Body of pancreas (tissue), 4 donors: Measurements from ENCODE around the gene SPAG8.

ENCODE experiments used
- CTCF ChIP-seq, 7 experiments: fragments of 450-650 bp in 4 of 7; fragments of 200-600 bp in 3 of 7; sonication (generic) in 3 of 7; IDR thresholded peaks; one replicate each; pipeline ENCODE4 v1.5.1; 2016 to 2019; ENCODE audit warnings: antibody characterized with exemption in 7 of 7
- POLR2A ChIP-seq, 3 donors: fragments of 450-650 bp; IDR thresholded peaks; one replicate each; pipeline ENCODE4 v1.6.1; 2016; ENCODE audit warnings: antibody characterized with exemption in 3 of 3, mild to moderate bottlenecking in 2 of 3

- no peak for TF ChIP-seq CTCF (IDR thresholded peaks at IDR 0.05)
- no peak for TF ChIP-seq POLR2A (IDR thresholded peaks at IDR 0.05)
Measured at GRCh38 chr9:35820076-35820475, 8.0 kb upstream of the SPAG8 start.
